NT2/D1 (cell line): Measurements from ENCODE around the gene SDK1.

ENCODE experiments used
- SUZ12 ChIP-seq: IDR thresholded peaks from 2 replicates; pipeline ENCODE4 v1.6.1; 2011; ENCODE audit not compliant: insufficient read length, insufficient read depth; ENCODE audit errors: extremely low read depth
- YY1 ChIP-seq: IDR thresholded peaks from 2 replicates; pipeline ENCODE4 v1.6.1; 2011; ENCODE audit not compliant: insufficient read length, insufficient read depth
- ZNF274 ChIP-seq: IDR thresholded peaks from 2 replicates; pipeline ENCODE4 v1.6.1; 2011; ENCODE audit warnings: mild to moderate bottlenecking, low read depth, low read length

DNA sequence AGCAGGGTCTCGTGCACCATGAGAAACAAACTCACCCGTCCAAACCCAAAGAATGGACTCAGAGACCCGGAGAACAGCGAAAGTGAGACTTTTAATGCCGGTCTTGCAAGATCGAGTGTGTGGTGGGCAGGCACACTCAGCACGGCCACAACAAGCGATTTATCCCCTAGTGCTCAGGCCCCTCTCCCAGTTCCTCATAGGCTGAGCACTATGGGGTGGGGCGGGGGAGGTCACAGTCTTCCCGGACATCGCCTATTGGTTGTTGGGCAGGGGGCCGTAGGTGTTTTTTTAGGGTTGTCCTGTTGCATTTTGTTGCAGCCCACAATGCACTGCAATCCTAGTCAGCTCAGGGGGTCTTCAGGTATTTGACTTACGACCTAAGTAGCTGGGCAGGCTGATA lies 772.7 kb downstream of the SDK1 start:
- TF ChIP-seq YY1 (no peak), ZNF274 (no peak), SUZ12 (no peak)
